Liver (tissue), 9 donors: Measurements from ENCODE around the gene CDC14C. TPM values are rescaled to one million over a fixed set of nuclear protein-coding genes. Genes with fewer than 3 reads are reported as not detected.

Source experiments
- DNase-seq: peaks from one replicate; pipeline ENCODE4 v3.0.0-alpha.2; 2017; ENCODE audit warnings: low spot score
- H3K27ac ChIP-seq, 2 donors: one replicate each; pipeline ENCODE4 v1.7.0; 2013; ENCODE audit warnings: inconsistent platforms in 2 of 2, low read length in 2 of 2, control low read depth in 1 of 2, low read depth in 1 of 2, mild to moderate bottlenecking in 1 of 2
- H3K27me3 ChIP-seq, 4 donors: one replicate each; pipeline versions ENCODE4 v1.6.1 to v1.7.0; 2013; ENCODE audit warnings: low read length in 3 of 4, inconsistent platforms in 1 of 4, mild to moderate bottlenecking in 1 of 4, moderate library complexity in 1 of 4; ENCODE audit not compliant: control insufficient read depth in 4 of 4, insufficient read depth in 4 of 4
- H3K36me3 ChIP-seq, 4 donors: one replicate each; pipeline versions ENCODE4 v1.6.1 to v1.7.0; 2013; ENCODE audit warnings: low read length in 3 of 4, mild to moderate bottlenecking in 3 of 4, low read depth in 1 of 4, moderate library complexity in 1 of 4; ENCODE audit not compliant: control insufficient read depth in 4 of 4, insufficient read depth in 3 of 4
- H3K4me1 ChIP-seq, 4 donors: one replicate each; pipeline versions ENCODE4 v1.6.1 to v1.7.0; 2013; ENCODE audit warnings: low read length in 3 of 4, mild to moderate bottlenecking in 3 of 4, moderate library complexity in 1 of 4; ENCODE audit not compliant: control insufficient read depth in 4 of 4, insufficient read depth in 4 of 4
- H3K4me3 ChIP-seq, 3 donors: one replicate each; pipeline versions ENCODE4 v1.6.1 to v1.7.0; 2013; ENCODE audit warnings: low read length in 3 of 3, control low read depth in 1 of 3, low read depth in 1 of 3, mild to moderate bottlenecking in 1 of 3
- H3K9ac ChIP-seq, 2 donors: one replicate each; pipeline ENCODE4 v1.7.0; 2013; ENCODE audit warnings: low read length in 2 of 2, mild to moderate bottlenecking in 2 of 2, moderate library complexity in 2 of 2, control low read depth in 1 of 2, low read depth in 1 of 2
- H3K9me3 ChIP-seq, 4 donors: one replicate each; pipeline versions ENCODE4 v1.6.1 to v1.7.0; 2013; ENCODE audit warnings: low read length in 3 of 4; ENCODE audit not compliant: control insufficient read depth in 4 of 4
- ATF3 ChIP-seq: IDR thresholded peaks from 2 replicates; pipeline ENCODE4 v1.6.1; 2016; ENCODE audit warnings: antibody characterized with exemption
- CTCF ChIP-seq: fragments of 150-350 bp; IDR thresholded peaks from 2 replicates; pipeline ENCODE4 v1.5.1; 2017; ENCODE audit warnings: improper control_type of control experiment, low read depth, low read length; ENCODE audit not compliant: missing input control
- EGR1 ChIP-seq, 2 donors: IDR thresholded peaks; 2 replicates each; pipeline ENCODE4 v1.6.1; 2016 to 2018; ENCODE audit warnings: antibody characterized with exemption in 2 of 2, low read depth in 2 of 2
- FOXA1 ChIP-seq: IDR thresholded peaks from 2 replicates; pipeline ENCODE4 v1.6.1; 2016; ENCODE audit warnings: antibody characterized with exemption
- FOXA2 ChIP-seq: IDR thresholded peaks from 2 replicates; pipeline ENCODE4 v1.6.1; 2016; ENCODE audit warnings: antibody characterized with exemption
- GABPA ChIP-seq, 2 donors: IDR thresholded peaks in 1 of 2; conservative IDR thresholded peaks in 1 of 2; 2 replicates each; pipeline ENCODE4 v1.6.1; 2016; ENCODE audit warnings: antibody characterized with exemption in 2 of 2, mild to moderate bottlenecking in 1 of 2, moderate library complexity in 1 of 2
- HNF4A ChIP-seq, 2 donors: conservative IDR thresholded peaks; 2 replicates each; pipeline ENCODE4 v1.6.1; 2016; ENCODE audit warnings: antibody characterized with exemption in 2 of 2, mild to moderate bottlenecking in 2 of 2
- HNF4G ChIP-seq: IDR thresholded peaks from 2 replicates; pipeline ENCODE4 v1.6.1; 2016; ENCODE audit warnings: antibody characterized with exemption
- JUND ChIP-seq, 2 donors: IDR thresholded peaks; 2 replicates each; pipeline ENCODE4 v1.6.1; 2016; ENCODE audit warnings: antibody characterized with exemption in 2 of 2
- MAX ChIP-seq: IDR thresholded peaks from 2 replicates; pipeline ENCODE4 v1.6.1; 2016; ENCODE audit warnings: antibody characterized with exemption
- NR2F2 ChIP-seq: IDR thresholded peaks from 2 replicates; pipeline ENCODE4 v1.6.1; 2016; ENCODE audit warnings: antibody characterized with exemption
- RAD21 ChIP-seq, 2 donors: IDR thresholded peaks; 2 replicates each; pipeline ENCODE4 v1.6.1; 2016; ENCODE audit warnings: antibody characterized with exemption in 2 of 2, mild to moderate bottlenecking in 2 of 2
- REST ChIP-seq: IDR thresholded peaks from 2 replicates; pipeline ENCODE4 v1.6.1; 2016; ENCODE audit warnings: antibody characterized with exemption, mild to moderate bottlenecking
- RXRA ChIP-seq, 2 donors: IDR thresholded peaks; 2 replicates each; pipeline ENCODE4 v1.6.1; 2017 to 2018; ENCODE audit warnings: antibody characterized with exemption in 2 of 2, mild to moderate bottlenecking in 1 of 2
- SP1 ChIP-seq: IDR thresholded peaks from 2 replicates; pipeline ENCODE4 v1.6.1; 2018; ENCODE audit warnings: antibody characterized with exemption, mild to moderate bottlenecking
- TAF1 ChIP-seq: conservative IDR thresholded peaks from 2 replicates; pipeline ENCODE4 v1.6.1; 2016; ENCODE audit warnings: antibody characterized with exemption, mild to moderate bottlenecking
- YY1 ChIP-seq: IDR thresholded peaks from 2 replicates; pipeline ENCODE4 v1.6.1; 2016; ENCODE audit warnings: antibody characterized with exemption, mild to moderate bottlenecking
- ZBTB33 ChIP-seq: IDR thresholded peaks from 2 replicates; pipeline ENCODE4 v1.6.1; 2016; ENCODE audit warnings: antibody characterized with exemption
- WGBS: extraction: QIAGEN DNeasy Blood & Tissue Kit; methylation state at CpG from one replicate; pipeline ENCODE4 v1.1.7; 2013; 5-methylcytosine and 5-hydroxymethylcytosine counted together
- polyA plus RNA-seq, 2 donors: library from polyadenylated mRNA; stranded (reverse) in 1 of 2; unstranded in 1 of 2; fragments of 200-250 nt in 1 of 2; fragments of >200 nt in 1 of 2; fragmentation: Nextera tagmentation in 1 of 2; extraction: Ambion mirVana in 1 of 2; gene quantifications; one replicate each; pipeline versions ENCODE4 v1.2.1 to v1.2.3, GENCODE V29; 2013 to 2015
- total RNA-seq, 2 donors: library from RNA; depleted of rRNA; stranded (reverse); fragments of >200 nt; gene quantifications; one replicate each; pipeline ENCODE4 v1.2.3, GENCODE V29; 2014
- donor health status: healthy.
- donor health status: healthy.
- donor health status: healthy.
- donor health status: healthy.
- donor health status: healthy.

The CDC14C gene
- total and polyA plus RNA-seq, 4 donors: 0.02 TPM; not detected in 3

GRCh38 chr7:48976253-48976652 lies 51.9 kb downstream of the CDC14C start:
- Histone ChIP-seq H3K27me3 (no peaks in the 10 kb centered on the region), H3K9me3 (no peaks in the 10 kb centered on the region), H3K27ac (no peak overlapping the region), H3K4me3 (no peak overlapping the region), H3K9ac (no peak overlapping the region), H3K4me1 (no peaks in the 10 kb centered on the region), H3K36me3 (no peaks in the 10 kb centered on the region)
- WGBS: 73% methylated on average over 5 of the region's 5 CpGs
- TF ChIP-seq CTCF (no peak), TAF1 (no peak), FOXA2 (no peak), RXRA (IDR thresholded peaks at IDR 0.05) (no peak), RAD21 (IDR thresholded peaks at IDR 0.05) (no peak), MAX (no peak), NR2F2 (no peak), ZBTB33 (no peak), HNF4G (no peak), EGR1 (IDR thresholded peaks at IDR 0.05; ENCODE audit: low read depth in 2 of 2) (no peak), FOXA1 (no peak), JUND (IDR thresholded peaks at IDR 0.05) (no peak), HNF4A (conservative IDR thresholded peaks at IDR 0.05) (no peak), ATF3 (no peak), GABPA (IDR thresholded peaks at IDR 0.05 in 1 of 2, conservative IDR thresholded peaks at IDR 0.05 in 1 of 2) (no peak), YY1 (no peak), REST (no peak)
- DNase-seq: no peak

GRCh38 chr7:48976850-48977249 lies 52.5 kb downstream of the CDC14C start:
- H3K9me3 ChIP-seq: no peaks in the 10 kb centered on the region
- no peak overlapping the region for H3K4me3 ChIP-seq
- DNase-seq: no peak
- H3K27ac ChIP-seq: no peak overlapping the region
- TF ChIP-seq SP1 (no peak), JUND (IDR thresholded peaks at IDR 0.05) (no peak), YY1 (no peak), ATF3 (no peak)
- WGBS: 65% methylated on average over 5 of the region's 5 CpGs
- no peaks in the 10 kb centered on the region for H3K36me3 ChIP-seq
- no peaks in the 10 kb centered on the region for H3K27me3 ChIP-seq
- H3K4me1 ChIP-seq: no peaks in the 10 kb centered on the region
- no peak overlapping the region for H3K9ac ChIP-seq
